HEK293 (cell line): Measurements from ENCODE around the gene ZNF318.
"Not testable (repeated sequence)": the region's sequence is repeated elsewhere in the genome, so short reads cannot be mapped to it uniquely, and the experiment has no call there.

ENCODE experiments used
- CTCF ChIA-PET: fragments of 350-600 bp; formaldehyde crosslinking; extraction: SDS; loops from one replicate; lab custom pipeline; 2021; ENCODE audit warnings: antibody characterized with exemption; lab: Yijun Ruan, JAX
- POLR2A ChIA-PET: fragments of 300-600 bp; formaldehyde crosslinking; extraction: SDS; loops from one replicate; lab custom pipeline; 2020; ENCODE audit warnings: antibody characterized with exemption, inconsistent platforms; lab: Yijun Ruan, JAX
- H3K27ac ChIP-seq: fragments of 200-500 bp; sonication (Bioruptor generic); 2 replicates; pipeline ENCODE4 v1.5.1; 2014; ENCODE audit warnings: low read depth, low read length, control low read depth, inconsistent platforms; ENCODE audit errors: extremely low read depth
- H3K36me3 ChIP-seq, 2 experiments: fragments of 200-500 bp in 1 of 2; sonication (Bioruptor generic) in 1 of 2; 1 replicate in 1 of 2; 2 replicates in 1 of 2; pipeline ENCODE4 v1.5.1; 2014 to 2017; ENCODE audit warnings: inconsistent platforms in 2 of 2, low read length in 2 of 2; ENCODE audit not compliant: control insufficient read depth in 2 of 2, insufficient read depth in 1 of 2
- H3K4me1 ChIP-seq: fragments of 200-500 bp; sonication (Bioruptor generic); 2 replicates; pipeline ENCODE4 v1.5.1; 2014; ENCODE audit warnings: mild to moderate bottlenecking, low read length, inconsistent platforms; ENCODE audit not compliant: control insufficient read depth, insufficient read depth
- H3K4me3 ChIP-seq: 2 replicates; pipeline ENCODE4 v1.5.1; 2011; ENCODE audit warnings: low read depth, mild to moderate bottlenecking, control low read depth, low read length, moderate library complexity
- H3K9me3 ChIP-seq: fragments of 200-500 bp; sonication (Bioruptor generic); 2 replicates; pipeline ENCODE4 v1.5.1; 2014; ENCODE audit warnings: low read depth, low read length, inconsistent platforms; ENCODE audit not compliant: control insufficient read depth, insufficient read depth
- TRIM28 ChIP-seq: IDR thresholded peaks from 2 replicates; pipeline ENCODE4 v1.6.1; 2011; ENCODE audit warnings: low read length, control low read depth, borderline replicate concordance
- ZBTB10 ChIP-seq: fragments of 450-650 bp; formaldehyde crosslinking; IDR thresholded peaks from 2 replicates; pipeline ENCODE4 v1.5.1; 2016; ENCODE audit warnings: missing biosample characterization, missing genetic modification characterization
- ZNF132 ChIP-seq: fragments of 450-650 bp; formaldehyde crosslinking; IDR thresholded peaks from 2 replicates; pipeline ENCODE4 v1.5.1; 2017; ENCODE audit warnings: missing biosample characterization, missing genetic modification characterization, borderline replicate concordance
- ZNF140 ChIP-seq: fragments of 450-650 bp; formaldehyde crosslinking; IDR thresholded peaks from 2 replicates; pipeline ENCODE4 v1.5.1; 2016; ENCODE audit warnings: missing biosample characterization, missing genetic modification characterization
- ZNF266 ChIP-seq: fragments of 450-650 bp; formaldehyde crosslinking; IDR thresholded peaks from 2 replicates; pipeline ENCODE4 v1.5.1; 2016; ENCODE audit warnings: missing biosample characterization, missing genetic modification characterization, low read depth
- ZNF639 ChIP-seq: fragments of 450-650 bp; formaldehyde crosslinking; IDR thresholded peaks from 2 replicates; pipeline ENCODE4 v1.5.1; 2016; ENCODE audit warnings: missing biosample characterization, missing genetic modification characterization
- TF ChIP-seq, protein P1 (sequence below): fragments of 450-650 bp; formaldehyde crosslinking; IDR thresholded peaks from 2 replicates; pipeline ENCODE4 v1.5.1; 2017; ENCODE audit warnings: missing biosample characterization, mild to moderate bottlenecking, missing genetic modification characterization, moderate library complexity
- TF ChIP-seq, protein P2 (sequence below): fragments of 450-650 bp; formaldehyde crosslinking; IDR thresholded peaks from 2 replicates; pipeline ENCODE4 v1.5.1; 2016; ENCODE audit warnings: missing biosample characterization, missing genetic modification characterization

ZNF318 gene

GRCh38 chr6:43303751-43304331 lies 65.6 kb downstream of the ZNF318 start (continued):
- TF ChIP-seq ZNF132 (tag by site-specific recombination) (no peak), TRIM28 (no peak), ZNF639 (tag by site-specific recombination) (no peak)
- TF ChIP-seq, protein P1, sequence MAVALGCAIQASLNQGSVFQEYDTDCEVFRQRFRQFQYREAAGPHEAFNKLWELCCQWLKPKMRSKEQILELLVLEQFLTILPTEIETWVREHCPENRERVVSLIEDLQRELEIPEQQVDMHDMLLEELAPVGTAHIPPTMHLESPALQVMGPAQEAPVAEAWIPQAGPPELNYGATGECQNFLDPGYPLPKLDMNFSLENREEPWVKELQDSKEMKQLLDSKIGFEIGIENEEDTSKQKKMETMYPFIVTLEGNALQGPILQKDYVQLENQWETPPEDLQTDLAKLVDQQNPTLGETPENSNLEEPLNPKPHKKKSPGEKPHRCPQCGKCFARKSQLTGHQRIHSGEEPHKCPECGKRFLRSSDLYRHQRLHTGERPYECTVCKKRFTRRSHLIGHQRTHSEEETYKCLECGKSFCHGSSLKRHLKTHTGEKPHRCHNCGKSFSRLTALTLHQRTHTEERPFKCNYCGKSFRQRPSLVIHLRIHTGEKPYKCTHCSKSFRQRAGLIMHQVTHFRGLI (tag by site-specific recombination) = no peak
- TF ChIP-seq, all 188 proteins: peak for 0

DNA sequence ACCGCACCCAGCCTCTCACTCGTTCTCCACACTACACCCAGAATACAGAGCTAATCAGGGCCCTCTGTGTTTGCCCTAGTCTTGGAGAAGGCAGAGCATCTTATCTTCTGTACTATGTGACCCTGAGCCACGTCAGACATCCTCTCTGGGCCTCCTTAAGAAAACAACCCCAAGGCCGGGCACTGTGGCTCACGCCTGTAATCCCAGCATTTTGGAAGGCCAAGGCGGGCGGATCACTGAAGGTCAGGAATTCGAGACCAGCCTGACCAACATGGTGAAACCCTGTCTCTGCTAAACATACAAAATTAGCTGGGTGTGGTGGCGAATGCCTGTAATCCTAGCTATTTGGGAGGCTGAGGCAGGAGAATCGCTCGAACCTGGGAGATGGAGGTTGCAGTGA lies 66.4 kb downstream of the ZNF318 start:
- H3K4me1 ChIP-seq, H3K27ac ChIP-seq, H3K36me3 ChIP-seq, H3K4me3 ChIP-seq, POLR2A ChIA-PET, CTCF ChIA-PET, H3K9me3 ChIP-seq: not testable (repeated sequence)

GRCh38 chr6:43302126-43302525 lies 67.3 kb downstream of the ZNF318 start:
- no peak overlapping the region for H3K27ac ChIP-seq
- POLR2A ChIA-PET = no interaction called here
- CTCF ChIA-PET = no interaction called here

More at GRCh38 chr6:43302126-43302525, 67.3 kb downstream of the ZNF318 start:
- H3K9me3 ChIP-seq = no peaks in the 10 kb centered on the region
- TF ChIP-seq ZBTB10 (tag by site-specific recombination) (no peak), ZNF140 (tag by site-specific recombination) (no peak), ZNF266 (tag by site-specific recombination) (no peak)
- TF ChIP-seq, protein P2, sequence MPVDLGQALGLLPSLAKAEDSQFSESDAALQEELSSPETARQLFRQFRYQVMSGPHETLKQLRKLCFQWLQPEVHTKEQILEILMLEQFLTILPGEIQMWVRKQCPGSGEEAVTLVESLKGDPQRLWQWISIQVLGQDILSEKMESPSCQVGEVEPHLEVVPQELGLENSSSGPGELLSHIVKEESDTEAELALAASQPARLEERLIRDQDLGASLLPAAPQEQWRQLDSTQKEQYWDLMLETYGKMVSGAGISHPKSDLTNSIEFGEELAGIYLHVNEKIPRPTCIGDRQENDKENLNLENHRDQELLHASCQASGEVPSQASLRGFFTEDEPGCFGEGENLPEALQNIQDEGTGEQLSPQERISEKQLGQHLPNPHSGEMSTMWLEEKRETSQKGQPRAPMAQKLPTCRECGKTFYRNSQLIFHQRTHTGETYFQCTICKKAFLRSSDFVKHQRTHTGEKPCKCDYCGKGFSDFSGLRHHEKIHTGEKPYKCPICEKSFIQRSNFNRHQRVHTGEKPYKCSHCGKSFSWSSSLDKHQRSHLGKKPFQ (tag by site-specific recombination) = no peak
- TF ChIP-seq, all 188 proteins: peak for 0
- Histone ChIP-seq H3K4me1 (no peaks in the 10 kb centered on the region), H3K36me3 (no peaks in the 10 kb centered on the region), H3K4me3 (no peak overlapping the region)
